ENCODE results near the gene KAT5. TPM values are rescaled to one million over a fixed set of nuclear protein-coding genes. Genes with fewer than 3 reads are reported as not detected.

KAT5 gene
- total and polyA plus RNA-seq, 2 donors (not counting 3 experiments of a cell fraction or from before 2014, with no cell fraction given): 35.8 to 48.8 TPM

DNA sequence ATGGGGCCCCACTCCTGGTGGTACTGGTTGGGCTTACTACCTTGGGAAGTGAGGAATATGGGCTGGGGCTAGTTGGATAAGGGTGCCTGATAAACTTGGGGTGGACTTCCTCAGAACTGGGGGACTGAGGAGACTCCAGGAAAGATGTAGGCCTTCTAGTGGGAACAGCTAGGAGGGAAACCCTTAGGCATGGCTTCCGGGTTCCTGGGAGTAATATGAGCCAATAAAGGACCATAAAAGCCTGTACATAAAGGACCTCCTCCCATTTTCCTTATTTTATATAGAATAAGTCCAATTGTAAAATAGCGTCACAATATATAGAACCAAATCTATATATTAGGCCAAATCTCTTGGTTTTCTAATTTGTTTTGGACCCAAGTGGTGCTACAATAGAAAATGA is 27.0 kb downstream of the KAT5 start:
- no peaks in the 10 kb centered on the region for H4K20me1 ChIP-seq (replicated peaks; ENCODE audit: control insufficient read depth, extremely low read depth, insufficient read depth, low read length)
- H3K36me3 ChIP-seq (ENCODE audit: control insufficient read depth in 2 of 2, extremely low read depth in 1 of 2, insufficient read depth in 2 of 2, low read length in 2 of 2): no peaks in the 10 kb centered on the region
- no peak overlapping the region for H3K4me3 ChIP-seq (replicated peaks in 1 of 3; ENCODE audit: insufficient read depth in 1 of 3, low read depth in 1 of 3, low read length in 3 of 3)
- dilution Hi-C loops (cut with MboI; ENCODE audit: extremely low pct_ligation_motif_present, low sequenced_read_pairs): no loop called here
- DNase-seq (ENCODE audit: low read depth, low spot score) (no peak), FAIRE-seq (no peak)
- TF ChIP-seq MYC (IDR thresholded peaks at IDR 0.05; ENCODE audit: low read depth, low read length) (no peak), FOS (IDR thresholded peaks at IDR 0.05; ENCODE audit: borderline replicate concordance, insufficient read depth, low read length) (no peak), POLR2A (IDR thresholded peaks at IDR 0.05; ENCODE audit: low read depth, low read length) (no peak), EZH2 (IDR thresholded peaks at IDR 0.05; ENCODE audit: borderline replicate concordance, low read depth, low read length, severe bottlenecking) (no peak), JUN (IDR thresholded peaks at IDR 0.05; ENCODE audit: borderline replicate concordance, insufficient read depth, insufficient read length, low read depth) (no peak), MAX (IDR thresholded peaks at IDR 0.05; ENCODE audit: insufficient read depth, insufficient read length) (no peak), POLR2AphosphoS5 (IDR thresholded peaks at IDR 0.05; ENCODE audit: insufficient read depth, low read depth, low read length) (no peak), GATA2 (IDR thresholded peaks at IDR 0.05; ENCODE audit: insufficient read depth, insufficient read length, low read depth, low read length) (no peak), CTCF (IDR thresholded peaks at IDR 0.05; ENCODE audit: extremely low read depth in 1 of 2, insufficient read depth in 1 of 2, low read depth in 1 of 2, low read length in 2 of 2) (no peak)
- no peak overlapping the region for H3K27ac ChIP-seq (ENCODE audit: insufficient read depth, low read depth, low read length)
- no peak overlapping the region for H3K9ac ChIP-seq (replicated peaks; ENCODE audit: extremely low read depth, insufficient read depth, low read length)
- no peak overlapping the region for H2AFZ ChIP-seq (ENCODE audit: low read depth, low read length)
- H3K27me3 ChIP-seq (ENCODE audit: control insufficient read depth in 2 of 2, insufficient read depth in 2 of 2, low read length in 2 of 2): peaks cover 11 to 19% of the 10 kb centered on the region in 2 experiments
- intact Hi-C loops (cut with micrococcal nuclease): no loop called here
- no peak overlapping the region for H3K4me2 ChIP-seq (ENCODE audit: insufficient read depth, low read length)
- BruUV-seq (replicated peaks): no TSS peak
- ChIA-PET CTCF (interaction anchor here (1.3 to 1.7 kb wide), 2 partner anchors 28 to 41 kb away, joined by 3 to 10 read pairs; no protein-coding TSS in a partner anchor), POLR2A (no interaction called here)
- H3K9me1 ChIP-seq (replicated peaks; ENCODE audit: control insufficient read depth, extremely low read depth, insufficient read depth, low read length): no peaks in the 10 kb centered on the region
- no peaks in the 10 kb centered on the region for H3K4me1 ChIP-seq (ENCODE audit: control insufficient read depth, extremely low read depth, insufficient read depth, low read length)
- no peaks in the 10 kb centered on the region for H3K79me2 ChIP-seq (ENCODE audit: control insufficient read depth, insufficient read depth, low read length)
- H3K9me3 ChIP-seq (replicated peaks; ENCODE audit: control insufficient read depth, insufficient read depth, low read length): no peaks in the 10 kb centered on the region

All from endothelial cell of umbilical vein (primary cell).